ENCODE data around the gene HPCAL1. TPM values are rescaled to one million over a fixed set of nuclear protein-coding genes. Genes with fewer than 3 reads are reported as not detected.

HPCAL1 gene
- polyA plus RNA-seq, 1 donor from 2014 or later, result 63.4 TPM

DNA sequence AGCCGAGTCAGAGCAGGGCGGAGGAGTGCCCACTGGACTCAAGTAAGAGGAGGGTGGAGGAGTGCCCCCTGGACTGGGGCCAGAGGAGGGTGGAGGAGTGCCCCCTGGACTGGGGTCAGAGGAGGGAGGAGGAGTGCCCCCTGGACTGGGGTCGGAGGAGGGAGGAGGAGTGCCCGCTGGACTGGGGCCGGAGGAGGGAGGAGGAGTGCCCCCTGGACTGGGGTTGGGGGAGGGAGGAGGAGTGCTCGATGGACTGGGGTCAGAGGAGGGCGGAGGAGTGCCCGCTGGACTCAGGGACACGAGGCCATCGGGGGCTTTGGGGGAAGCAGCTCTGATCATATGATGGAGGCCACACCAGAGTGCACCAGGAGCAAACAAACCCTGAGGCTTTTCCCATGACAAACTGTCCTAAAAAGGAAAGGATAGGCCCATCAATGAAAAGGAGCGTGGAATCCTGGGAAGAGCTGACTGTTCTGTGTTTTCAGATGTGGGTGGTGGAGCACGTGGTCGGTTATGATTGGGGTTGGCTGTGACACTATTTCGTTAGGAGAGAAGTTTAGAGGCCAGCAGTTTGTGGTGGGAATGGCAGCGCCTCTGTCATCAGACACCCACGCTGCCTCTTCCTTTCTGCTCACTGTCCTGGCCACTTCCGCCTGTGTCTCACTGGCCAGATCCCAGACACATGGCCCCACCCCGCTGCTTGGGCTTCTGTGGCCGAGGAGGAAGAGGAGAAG, 24.5 kb upstream of the HPCAL1 start:
- H4K20me1 ChIP-seq (ENCODE audit: insufficient read depth), result no peaks in the 10 kb centered on the region
- no peaks in the 10 kb centered on the region for H3K79me2 ChIP-seq (replicated peaks; ENCODE audit: insufficient read depth, low read length)
- H3K36me3 ChIP-seq (ENCODE audit: insufficient read depth, low read length), result no peaks in the 10 kb centered on the region
- no peaks in the 10 kb centered on the region for H3F3A ChIP-seq (ENCODE audit: insufficient read depth, low read length, poor library complexity, severe bottlenecking)
- no peak overlapping the region for H3K4me3 ChIP-seq (ENCODE audit: low read length)
- H3K4me2 ChIP-seq (ENCODE audit: low read length), result no peak overlapping the region
- no peaks in the 10 kb centered on the region for H3K9me2 ChIP-seq (ENCODE audit: insufficient read depth, low read length)
- no peaks in the 10 kb centered on the region for H3K27me3 ChIP-seq (ENCODE audit: insufficient read depth, low read depth, low read length)
- no peak overlapping the region for H3K27ac ChIP-seq (ENCODE audit: low read length)
- no peak overlapping the region for H3K9ac ChIP-seq (ENCODE audit: low read length)
- H3K9me3 ChIP-seq (ENCODE audit: low read length), result no peaks in the 10 kb centered on the region
- H2AFZ ChIP-seq (ENCODE audit: low read depth, low read length), result no peak overlapping the region
- TF ChIP-seq SMC3 (conservative IDR thresholded peaks at IDR 0.05; ENCODE audit: poor library complexity) (no peak), EZH2 (IDR thresholded peaks at IDR 0.05; ENCODE audit: borderline replicate concordance, insufficient read depth, low read length, poor library complexity, severe bottlenecking) (no peak), POLR2AphosphoS5 (IDR thresholded peaks at IDR 0.05) (no peak), EP300 (conservative IDR thresholded peaks at IDR 0.05; ENCODE audit: poor library complexity, severe bottlenecking) (no peak), RAD21 (conservative IDR thresholded peaks at IDR 0.05) (no peak), TAF1 (IDR thresholded peaks at IDR 0.05; ENCODE audit: low read depth) (no peak), MXI1 (conservative IDR thresholded peaks at IDR 0.05; ENCODE audit: poor library complexity, severe bottlenecking) (no peak)
- TF ChIP-seq, protein P1, sequence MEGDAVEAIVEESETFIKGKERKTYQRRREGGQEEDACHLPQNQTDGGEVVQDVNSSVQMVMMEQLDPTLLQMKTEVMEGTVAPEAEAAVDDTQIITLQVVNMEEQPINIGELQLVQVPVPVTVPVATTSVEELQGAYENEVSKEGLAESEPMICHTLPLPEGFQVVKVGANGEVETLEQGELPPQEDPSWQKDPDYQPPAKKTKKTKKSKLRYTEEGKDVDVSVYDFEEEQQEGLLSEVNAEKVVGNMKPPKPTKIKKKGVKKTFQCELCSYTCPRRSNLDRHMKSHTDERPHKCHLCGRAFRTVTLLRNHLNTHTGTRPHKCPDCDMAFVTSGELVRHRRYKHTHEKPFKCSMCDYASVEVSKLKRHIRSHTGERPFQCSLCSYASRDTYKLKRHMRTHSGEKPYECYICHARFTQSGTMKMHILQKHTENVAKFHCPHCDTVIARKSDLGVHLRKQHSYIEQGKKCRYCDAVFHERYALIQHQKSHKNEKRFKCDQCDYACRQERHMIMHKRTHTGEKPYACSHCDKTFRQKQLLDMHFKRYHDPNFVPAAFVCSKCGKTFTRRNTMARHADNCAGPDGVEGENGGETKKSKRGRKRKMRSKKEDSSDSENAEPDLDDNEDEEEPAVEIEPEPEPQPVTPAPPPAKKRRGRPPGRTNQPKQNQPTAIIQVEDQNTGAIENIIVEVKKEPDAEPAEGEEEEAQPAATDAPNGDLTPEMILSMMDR (IDR thresholded peaks at IDR 0.05; ENCODE audit: poor library complexity, severe bottlenecking), result no peak
- TF ChIP-seq, protein P2, sequence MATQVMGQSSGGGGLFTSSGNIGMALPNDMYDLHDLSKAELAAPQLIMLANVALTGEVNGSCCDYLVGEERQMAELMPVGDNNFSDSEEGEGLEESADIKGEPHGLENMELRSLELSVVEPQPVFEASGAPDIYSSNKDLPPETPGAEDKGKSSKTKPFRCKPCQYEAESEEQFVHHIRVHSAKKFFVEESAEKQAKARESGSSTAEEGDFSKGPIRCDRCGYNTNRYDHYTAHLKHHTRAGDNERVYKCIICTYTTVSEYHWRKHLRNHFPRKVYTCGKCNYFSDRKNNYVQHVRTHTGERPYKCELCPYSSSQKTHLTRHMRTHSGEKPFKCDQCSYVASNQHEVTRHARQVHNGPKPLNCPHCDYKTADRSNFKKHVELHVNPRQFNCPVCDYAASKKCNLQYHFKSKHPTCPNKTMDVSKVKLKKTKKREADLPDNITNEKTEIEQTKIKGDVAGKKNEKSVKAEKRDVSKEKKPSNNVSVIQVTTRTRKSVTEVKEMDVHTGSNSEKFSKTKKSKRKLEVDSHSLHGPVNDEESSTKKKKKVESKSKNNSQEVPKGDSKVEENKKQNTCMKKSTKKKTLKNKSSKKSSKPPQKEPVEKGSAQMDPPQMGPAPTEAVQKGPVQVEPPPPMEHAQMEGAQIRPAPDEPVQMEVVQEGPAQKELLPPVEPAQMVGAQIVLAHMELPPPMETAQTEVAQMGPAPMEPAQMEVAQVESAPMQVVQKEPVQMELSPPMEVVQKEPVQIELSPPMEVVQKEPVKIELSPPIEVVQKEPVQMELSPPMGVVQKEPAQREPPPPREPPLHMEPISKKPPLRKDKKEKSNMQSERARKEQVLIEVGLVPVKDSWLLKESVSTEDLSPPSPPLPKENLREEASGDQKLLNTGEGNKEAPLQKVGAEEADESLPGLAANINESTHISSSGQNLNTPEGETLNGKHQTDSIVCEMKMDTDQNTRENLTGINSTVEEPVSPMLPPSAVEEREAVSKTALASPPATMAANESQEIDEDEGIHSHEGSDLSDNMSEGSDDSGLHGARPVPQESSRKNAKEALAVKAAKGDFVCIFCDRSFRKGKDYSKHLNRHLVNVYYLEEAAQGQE (IDR thresholded peaks at IDR 0.05; ENCODE audit: borderline replicate concordance), result no peak

DNA sequence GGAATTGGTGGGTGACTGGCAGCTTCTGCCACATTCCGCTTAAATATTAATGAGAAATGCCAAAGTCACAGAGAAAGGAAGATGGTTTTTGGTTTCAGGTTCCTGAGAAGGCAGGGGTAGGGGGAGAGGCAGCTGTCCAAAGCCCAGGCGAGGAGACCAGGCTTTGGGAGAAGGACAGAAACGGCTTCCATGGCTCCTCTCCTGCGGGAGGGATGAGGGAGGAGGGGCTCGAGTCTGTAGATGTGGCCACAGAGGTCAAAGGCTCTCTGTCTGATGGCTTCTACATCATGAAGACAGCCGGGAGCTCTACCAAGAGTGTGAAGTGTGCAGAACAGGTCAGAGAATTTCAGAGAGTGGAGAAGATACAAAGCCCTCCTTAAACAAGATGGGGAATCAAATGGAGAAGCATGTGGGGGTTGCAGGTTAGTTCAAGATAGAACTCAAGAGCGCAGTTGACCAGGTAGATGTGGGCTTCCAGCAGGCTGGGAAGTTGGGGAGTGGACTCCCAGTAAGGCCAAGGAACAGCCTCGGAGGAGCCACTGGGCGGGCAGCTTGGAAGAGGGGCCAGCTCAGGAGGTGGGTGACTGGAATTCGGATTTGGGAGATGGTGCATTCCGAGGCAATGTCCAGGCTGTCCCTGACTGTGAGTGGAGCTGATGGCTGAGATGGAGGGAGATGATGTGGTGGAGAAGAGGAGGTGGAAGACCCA, 23.8 kb upstream of the HPCAL1 start:
- H2AFZ ChIP-seq (ENCODE audit: low read depth, low read length), result no peak overlapping the region
- no peak for TF ChIP-seq TAF1 (IDR thresholded peaks at IDR 0.05; ENCODE audit: low read depth)

More for the DNA sequence above, 23.8 kb upstream of the HPCAL1 start:
- Histone ChIP-seq H3K4me3 (ENCODE audit: low read length) (no peak overlapping the region), H3K9me2 (ENCODE audit: insufficient read depth, low read length) (no peaks in the 10 kb centered on the region), H3K36me3 (ENCODE audit: insufficient read depth, low read length) (no peaks in the 10 kb centered on the region), H3K27me3 (ENCODE audit: insufficient read depth, low read depth, low read length) (no peaks in the 10 kb centered on the region), H3K27ac (ENCODE audit: low read length) (no peak overlapping the region), H3K9me3 (ENCODE audit: low read length) (no peaks in the 10 kb centered on the region), H3K9ac (ENCODE audit: low read length) (no peak overlapping the region), H3F3A (ENCODE audit: insufficient read depth, low read length, poor library complexity, severe bottlenecking) (no peaks in the 10 kb centered on the region), H3K4me2 (ENCODE audit: low read length) (no peak overlapping the region), H4K20me1 (ENCODE audit: insufficient read depth) (no peaks in the 10 kb centered on the region), H3K79me2 (replicated peaks; ENCODE audit: insufficient read depth, low read length) (no peaks in the 10 kb centered on the region)
